Cortex of kidney (tissue), 1 donor: ENCODE data around the gene NXPH2.
"Not testable (repeated sequence)": the region's sequence is repeated elsewhere in the genome, so short reads cannot be mapped to it uniquely, and the experiment has no call there.

Experiments used
- DNase-seq: peaks from one replicate; lab custom pipeline; 2025; lab: John Stamatoyannopoulos, UW

The NXPH2 gene

GRCh38 chr2:138711812-138712211 is 68.4 kb downstream of the NXPH2 start:
- DNase-seq: no peak

DNA sequence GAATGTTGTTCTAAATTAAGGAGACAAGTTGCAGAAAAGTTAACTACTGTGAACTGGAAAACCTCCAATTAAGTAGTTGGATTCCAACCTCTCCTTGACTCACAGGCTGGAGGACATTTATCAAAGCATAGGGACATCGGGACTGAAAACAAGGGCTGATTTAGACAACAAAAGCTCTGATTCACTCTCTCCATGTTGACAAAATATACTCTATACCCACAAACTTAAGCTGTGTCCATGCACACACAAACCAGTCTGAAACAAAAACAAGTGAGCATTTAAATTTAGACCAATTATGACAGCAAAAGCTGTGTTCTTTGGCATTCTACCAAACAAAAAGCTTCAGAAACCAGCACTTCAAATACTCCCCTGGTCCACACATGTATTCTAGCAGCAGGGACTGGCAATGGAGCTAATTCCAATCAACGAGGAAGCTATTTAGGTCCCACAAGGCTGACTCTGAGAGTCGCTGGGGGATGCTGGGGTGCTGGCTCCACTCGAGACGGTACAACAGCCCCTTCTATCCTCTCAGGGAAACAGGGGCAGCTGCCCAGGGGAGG is 71.4 kb downstream of the NXPH2 start:
- DNase-seq: no peak

DNA sequence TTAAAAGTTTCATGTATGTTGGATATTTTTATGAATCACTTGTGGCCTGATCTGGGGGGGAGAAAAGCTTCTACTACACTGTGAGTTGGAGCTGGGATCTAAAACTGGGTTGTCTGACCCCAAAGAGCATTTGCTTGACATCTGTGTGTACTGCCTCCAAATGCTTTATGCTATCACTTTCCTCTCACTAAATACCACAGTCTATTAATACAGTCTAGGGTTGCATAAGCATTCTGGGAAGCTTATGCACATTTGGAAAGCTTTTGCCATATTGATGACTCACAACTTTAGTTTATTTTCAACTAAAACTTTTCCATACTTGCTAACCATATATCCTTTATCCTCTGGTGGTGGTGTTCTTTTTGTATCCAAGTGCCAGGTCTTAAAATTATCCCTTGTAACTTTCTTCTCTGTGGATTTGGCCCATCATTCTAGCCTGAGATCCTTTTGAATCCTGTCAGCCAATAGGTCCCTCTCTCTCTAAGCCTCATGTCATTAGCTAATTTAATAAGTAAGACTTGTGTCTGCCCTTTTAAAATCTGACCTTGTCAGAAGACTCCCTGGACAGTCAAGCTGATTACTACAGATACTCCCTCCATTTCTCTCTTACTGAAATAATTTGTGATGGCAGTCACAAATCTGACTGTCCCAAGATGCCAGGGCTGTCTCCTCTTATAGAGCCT is 72.7 kb downstream of the NXPH2 start:
- DNase-seq: no peak

- no peak for DNase-seq
These were observed 76.9 kb downstream of the NXPH2 start for GRCh38 chr2:138703242-138703641.

DNA sequence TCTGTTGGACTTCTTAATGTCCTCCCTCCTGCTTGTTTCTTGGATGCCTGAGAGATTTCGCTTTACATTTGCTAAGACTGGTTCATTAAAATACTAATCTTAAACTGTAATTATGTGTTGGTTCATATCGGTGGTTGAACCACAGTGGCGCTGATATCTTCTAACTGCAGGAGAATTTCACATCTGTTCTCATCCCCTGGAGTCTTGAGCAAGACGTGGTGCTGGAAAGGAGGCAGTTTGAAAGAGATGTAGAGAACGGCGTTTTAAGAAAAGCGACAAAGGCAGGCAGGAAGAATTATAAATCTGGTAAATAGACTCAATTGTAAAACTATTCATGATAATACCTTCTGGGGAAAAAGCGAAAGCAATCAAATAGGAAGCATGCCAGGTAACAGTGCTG is 79.5 kb downstream of the NXPH2 start:
- DNase-seq: no peak

DNA sequence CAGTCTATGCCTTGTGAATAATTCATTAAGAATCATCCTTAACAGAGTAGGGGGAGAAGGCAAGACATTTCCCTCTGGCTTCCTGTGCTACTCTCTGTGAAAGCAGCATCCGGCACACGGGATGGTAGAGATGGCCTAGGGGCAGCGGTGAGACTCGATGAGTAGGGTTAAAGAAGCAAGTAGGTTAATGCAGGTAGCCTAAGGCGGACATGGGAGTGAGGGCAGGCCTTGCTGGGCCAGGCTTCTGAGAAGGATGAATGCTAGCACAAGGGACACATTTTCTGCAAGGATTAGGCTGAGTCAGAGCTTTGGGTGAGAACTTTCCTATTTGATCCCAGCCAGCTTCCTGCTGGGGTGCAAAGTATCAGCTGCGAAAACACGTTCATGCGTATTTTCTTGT is 80.8 kb downstream of the NXPH2 start:
- DNase-seq: no peak

- no peak for DNase-seq
These were observed 81.8 kb downstream of the NXPH2 start for GRCh38 chr2:138698428-138698827.

GRCh38 chr2:138691667-138692066 is 88.5 kb downstream of the NXPH2 start:
- DNase-seq: no peak

DNA sequence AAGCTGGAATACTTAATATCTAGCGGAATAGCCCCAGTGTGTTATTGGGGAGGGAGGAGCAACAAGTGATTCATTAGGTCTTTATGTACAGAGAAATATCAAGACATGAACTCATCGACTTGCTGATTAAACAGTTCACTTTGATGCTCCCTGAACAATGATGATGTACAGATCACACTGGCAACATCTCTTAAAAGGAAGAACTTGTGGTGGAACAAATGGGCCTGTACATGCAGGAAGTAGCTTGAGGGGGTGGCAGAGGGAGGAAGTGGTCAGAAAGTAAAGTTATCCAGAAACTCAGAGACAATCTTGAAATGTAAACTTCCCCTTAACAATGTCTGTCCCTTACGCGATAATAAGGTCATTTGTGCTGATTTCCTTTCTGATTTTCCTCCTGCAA is 90.5 kb downstream of the NXPH2 start:
- no peak for DNase-seq

- no peak for DNase-seq
These were observed 98.0 kb downstream of the NXPH2 start for GRCh38 chr2:138682163-138682562.

GRCh38 chr2:138677221-138677620 is 103.0 kb downstream of the NXPH2 start:
- DNase-seq: no peak

DNA sequence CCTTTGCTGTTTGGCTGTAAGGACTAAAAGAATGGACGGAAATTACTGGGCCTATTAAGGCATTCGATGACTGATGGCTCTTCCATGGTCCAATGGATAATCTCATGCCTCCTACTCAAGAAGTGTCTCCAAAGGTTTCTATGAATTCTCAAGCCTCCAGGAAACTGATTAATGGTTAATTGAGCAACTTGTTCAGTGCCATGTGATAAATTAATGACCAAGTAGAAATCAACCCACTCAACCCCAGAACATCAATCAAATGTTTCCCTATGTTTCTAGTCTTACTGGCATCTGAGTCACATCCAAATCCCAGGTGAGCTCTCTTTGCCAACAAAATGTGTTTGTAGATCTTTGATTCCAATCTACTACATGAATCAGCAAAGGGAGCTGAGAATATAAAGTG is 103.6 kb downstream of the NXPH2 start:
- no peak for DNase-seq

DNA sequence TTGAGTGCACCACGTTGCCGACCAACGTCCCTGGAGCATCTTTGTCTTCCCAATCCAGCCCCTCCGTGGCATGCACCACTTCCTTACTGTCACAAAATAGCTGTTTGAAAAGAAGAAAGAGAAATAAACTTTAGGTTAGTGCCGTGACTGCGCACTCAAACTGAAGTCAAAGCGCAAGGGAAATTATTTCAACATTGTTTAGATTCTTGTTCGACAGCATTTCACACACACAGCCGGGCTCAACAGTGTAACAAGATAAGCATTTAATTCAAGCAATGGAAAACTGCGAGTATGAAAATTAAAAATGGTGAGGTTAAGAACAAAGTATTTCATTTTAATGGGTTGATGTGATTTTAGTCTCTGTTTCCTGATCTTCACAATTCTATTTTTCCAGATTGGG is 108.6 kb downstream of the NXPH2 start:
- DNase-seq: no peak

DNA sequence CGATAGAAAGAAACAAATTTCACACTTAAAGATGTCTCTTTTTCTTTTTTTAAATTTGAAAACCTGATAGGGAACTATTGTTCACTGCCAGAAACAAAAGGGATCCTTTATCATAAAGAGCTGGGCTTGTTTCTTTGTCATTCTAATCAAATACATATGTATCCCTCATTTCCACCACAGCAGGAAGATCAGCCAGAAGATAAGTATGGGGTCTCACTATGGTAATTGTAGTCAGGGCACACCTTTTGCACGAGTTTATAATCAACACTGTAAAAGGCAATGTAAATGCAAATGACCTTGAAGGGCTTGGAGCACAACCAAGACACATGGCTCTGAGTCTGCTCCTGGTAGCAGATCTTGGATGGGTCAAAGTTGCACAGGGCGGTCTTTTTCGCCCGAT is 109.5 kb downstream of the NXPH2 start:
- no peak for DNase-seq

DNA sequence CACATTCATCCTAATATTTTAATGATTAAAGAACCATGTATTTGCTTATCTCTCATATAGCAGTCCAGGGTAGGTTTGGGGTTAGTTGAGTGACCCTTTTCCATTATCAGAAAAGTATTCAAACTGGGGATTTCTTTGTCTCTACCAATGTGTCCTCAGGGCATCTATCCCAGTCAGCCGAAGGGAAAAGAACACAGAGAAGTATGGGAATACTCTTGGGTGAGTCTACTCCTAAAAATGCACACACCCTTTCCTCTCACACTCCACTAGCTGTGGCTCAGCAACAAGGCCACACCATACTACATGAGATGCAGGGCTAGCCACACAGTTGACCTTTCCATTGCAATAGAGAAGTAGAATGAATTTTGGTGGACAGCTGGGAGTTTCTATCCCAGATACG is 114.3 kb downstream of the NXPH2 start:
- no peak for DNase-seq

- no peak for DNase-seq
These were observed 121.8 kb downstream of the NXPH2 start for GRCh38 chr2:138658187-138658894.

DNA sequence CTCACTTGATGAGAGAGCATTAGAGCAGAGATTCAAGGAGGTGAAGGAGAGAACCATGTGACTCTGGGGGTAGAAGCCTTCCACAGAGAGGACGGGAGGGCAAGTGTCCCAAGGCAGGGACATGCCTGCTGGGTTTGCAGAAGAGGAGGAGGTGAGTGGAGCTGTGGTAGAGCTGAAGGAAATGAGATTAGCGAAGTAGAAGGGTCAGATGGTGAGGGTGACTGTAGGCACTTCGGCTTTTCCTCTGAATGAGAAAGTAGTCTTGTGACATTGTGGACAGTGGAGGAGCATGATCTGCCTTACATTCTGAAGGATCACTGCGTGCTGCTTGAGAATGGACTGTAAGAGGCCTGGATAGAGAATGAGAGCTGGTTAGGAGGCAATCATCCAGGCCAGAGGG is 126.0 kb downstream of the NXPH2 start:
- no peak for DNase-seq

GRCh38 chr2:138652378-138652777 is 127.8 kb downstream of the NXPH2 start:
- no peak for DNase-seq

- DNase-seq: no peak
These were observed 130.6 kb downstream of the NXPH2 start for GRCh38 chr2:138649571-138649970.

DNA sequence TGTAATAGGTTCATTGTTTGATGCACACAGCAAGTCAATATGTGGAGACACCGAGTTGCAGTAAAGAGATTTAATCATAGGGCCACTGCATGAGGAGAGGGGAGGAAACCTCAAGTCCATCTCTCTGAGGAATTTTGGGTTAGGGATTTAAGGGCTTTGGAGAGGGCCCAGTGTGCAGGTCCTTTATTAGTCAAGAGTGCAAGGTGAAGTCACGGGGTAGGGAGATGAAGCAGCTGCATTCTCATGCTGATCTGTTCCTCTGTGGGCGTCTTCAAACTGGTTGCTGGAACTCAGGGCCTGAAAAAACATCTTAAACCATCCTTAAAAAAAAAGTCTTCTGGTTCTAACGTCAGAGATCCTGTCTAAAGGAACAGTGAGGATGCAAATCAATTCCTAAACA is 131.6 kb downstream of the NXPH2 start:
- DNase-seq: no peak

DNA sequence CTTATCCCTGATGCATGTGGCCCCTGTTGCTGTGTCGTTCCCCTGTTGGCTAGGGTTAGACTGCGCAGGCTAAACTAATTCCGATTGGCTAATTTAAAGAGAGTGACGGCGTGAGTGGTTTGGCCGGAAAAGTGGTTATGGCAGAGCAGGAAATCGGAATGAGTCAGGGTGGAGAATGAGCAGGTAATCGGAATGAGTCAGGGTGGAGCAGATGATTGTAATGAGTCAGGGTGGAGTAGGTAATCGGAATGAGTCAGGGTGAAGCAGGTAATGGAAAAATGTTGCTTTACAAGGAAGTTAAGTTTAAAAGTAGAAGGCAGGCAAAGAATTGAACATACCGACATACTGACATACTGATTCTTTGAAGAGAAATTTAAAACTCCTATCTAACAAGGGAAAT is 135.4 kb downstream of the NXPH2 start:
- not testable (repeated sequence) for DNase-seq

GRCh38 chr2:138640921-138641676 is 139.1 kb downstream of the NXPH2 start:
- DNase-seq: no peak

GRCh38 chr2:138637686-138638085 is 142.5 kb downstream of the NXPH2 start:
- DNase-seq: no peak
